SHP77 (cell line): ENCODE measurements around the gene ADI1.
"Not testable (repeated sequence)": the region's sequence is repeated elsewhere in the genome, so short reads cannot be mapped to it uniquely, and the experiment has no call there.

Experiments used
- DNase-seq, 2 experiments: peaks; one replicate each; lab custom pipeline; 2025; lab: John Stamatoyannopoulos, UW

The ADI1 gene

DNA sequence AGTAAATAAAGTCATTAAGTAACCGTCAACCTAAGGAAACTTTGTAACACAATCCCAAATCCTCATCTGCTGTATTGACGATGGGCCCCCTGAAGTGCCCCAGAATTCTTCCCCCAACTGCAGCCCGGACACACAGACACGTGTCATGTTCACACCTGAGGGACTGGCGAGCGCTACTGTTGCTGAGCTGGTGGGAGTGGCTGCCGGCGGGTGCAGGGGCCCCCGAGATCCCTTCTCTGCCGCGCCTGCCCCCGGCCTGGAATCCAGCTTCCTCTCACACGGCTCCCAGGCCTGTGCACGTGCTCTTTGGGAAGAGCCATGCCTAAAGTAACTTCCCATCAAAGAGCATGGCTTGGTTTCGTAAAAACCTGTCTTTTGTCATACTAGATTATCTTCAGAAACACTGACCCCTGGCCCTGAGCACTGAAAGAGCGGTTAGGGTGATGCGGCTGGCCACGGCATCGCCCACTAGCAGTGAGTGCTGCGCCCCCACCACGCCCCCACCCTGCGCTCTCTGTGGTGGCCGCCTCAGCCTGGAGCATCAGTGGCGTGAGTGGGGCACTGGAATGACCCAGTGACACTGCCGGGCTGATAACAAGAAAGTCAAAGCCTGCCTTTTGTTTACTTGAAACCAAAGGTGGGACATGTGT lies 56.0 kb downstream of the ADI1 start:
- DNase-seq, result no peak

DNA sequence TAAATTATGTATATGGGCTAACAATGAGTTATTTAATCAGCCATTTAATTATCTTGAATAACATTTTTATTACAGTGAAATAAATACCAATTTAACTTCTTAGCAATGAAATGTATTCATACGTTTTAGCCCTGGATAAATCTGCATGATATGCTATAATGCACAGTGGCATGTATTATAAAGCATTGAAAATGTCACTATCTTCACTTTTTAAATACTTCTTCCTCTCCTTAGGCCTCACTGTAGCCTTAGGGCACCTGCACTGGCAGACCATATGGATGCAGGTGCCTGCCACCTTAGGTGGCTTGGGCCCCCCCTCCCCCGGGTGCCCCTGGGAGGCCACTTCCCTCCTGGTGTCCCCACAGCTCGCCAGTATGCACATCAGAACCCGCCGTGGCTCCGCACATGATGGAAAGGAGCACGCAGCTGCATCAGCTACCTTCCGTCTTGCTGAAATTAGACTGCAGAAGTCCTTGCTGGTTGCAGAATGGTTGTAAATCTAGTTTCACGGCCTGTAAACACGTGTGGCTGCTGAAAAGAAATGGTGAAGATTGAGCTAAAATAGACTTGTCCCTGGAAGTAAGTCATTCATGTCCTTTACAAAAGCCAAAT lies 56.7 kb downstream of the ADI1 start:
- DNase-seq, result no peak

DNA sequence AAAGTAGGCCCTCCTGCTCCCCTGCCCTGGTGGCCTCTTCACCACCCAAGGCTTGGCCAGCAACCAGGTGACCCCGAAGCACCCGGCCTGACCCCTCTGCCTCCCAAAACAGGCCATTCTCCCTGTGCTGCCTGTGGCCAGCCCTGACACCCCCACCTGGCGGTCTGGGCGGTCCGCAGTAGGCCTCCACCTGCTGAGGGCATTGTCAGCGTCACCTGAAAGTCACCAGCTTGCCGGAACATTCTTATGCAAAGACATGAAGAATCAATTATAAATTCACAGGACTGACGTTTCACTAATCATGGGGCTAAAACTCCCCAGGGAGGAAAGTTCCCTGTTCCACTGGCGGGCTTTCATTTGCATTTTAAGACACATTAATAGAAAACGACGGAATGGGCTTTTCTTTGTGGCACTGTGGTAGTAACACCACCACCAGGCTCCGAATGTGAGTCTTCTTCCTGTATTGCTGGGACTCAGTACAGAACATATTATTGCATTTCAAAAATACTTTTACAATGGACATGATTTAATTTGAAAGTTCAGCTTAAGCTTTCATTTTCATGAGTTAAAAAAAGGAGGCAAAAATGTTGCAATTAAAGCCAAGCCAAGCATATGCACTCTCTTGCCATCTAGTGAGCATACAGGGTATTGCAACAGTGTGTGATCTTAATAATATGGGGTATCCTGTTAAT lies 57.4 kb downstream of the ADI1 start:
- DNase-seq, result peak; percentile 36 to 45

DNA sequence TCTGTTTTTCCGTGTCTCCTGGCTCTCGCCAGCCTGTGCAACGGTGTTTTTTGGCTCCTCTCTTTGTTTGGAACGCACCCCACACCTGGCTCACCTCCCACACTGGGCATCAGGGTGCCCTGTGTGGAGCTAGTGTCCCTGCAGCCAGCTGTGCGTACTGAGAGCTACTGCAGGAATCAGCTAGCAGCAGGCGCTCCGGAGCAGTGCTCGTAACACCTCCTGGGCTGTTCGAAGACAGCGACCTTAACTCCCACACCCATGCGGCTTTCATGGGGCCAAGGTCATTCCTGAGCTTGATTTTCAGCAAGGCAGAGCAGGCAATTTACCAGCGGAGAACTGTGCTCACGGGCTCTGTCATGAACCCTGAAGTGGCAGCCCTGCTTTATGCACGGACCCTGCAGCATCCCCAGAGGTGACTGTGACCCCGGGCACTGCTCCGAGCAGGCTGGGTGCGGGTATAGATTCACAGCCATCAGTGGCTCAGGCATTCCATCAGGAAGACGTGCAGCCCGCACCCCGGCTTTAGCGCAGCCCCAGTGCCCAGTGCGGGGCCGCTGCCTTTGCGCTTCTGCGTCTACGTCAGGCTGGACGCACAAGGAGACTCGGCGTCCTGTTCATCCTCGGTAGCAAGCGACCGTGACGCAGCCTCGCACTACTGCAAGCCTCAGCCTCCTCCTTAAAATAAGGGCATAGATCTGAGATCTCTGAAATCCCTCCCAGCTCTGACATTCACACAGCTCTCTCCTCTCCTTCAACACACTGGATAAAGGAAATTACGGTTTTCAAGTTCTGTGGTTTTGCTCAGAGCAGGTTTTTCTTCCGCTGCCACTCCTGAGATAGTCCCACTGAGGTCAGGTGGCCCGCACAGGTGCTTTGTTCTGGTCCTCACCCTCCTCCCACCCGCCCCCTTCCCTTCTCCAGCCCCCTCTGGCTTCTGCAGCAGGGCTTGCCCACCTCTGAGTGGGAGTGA lies 58.2 kb downstream of the ADI1 start:
- DNase-seq, result no peak

DNA sequence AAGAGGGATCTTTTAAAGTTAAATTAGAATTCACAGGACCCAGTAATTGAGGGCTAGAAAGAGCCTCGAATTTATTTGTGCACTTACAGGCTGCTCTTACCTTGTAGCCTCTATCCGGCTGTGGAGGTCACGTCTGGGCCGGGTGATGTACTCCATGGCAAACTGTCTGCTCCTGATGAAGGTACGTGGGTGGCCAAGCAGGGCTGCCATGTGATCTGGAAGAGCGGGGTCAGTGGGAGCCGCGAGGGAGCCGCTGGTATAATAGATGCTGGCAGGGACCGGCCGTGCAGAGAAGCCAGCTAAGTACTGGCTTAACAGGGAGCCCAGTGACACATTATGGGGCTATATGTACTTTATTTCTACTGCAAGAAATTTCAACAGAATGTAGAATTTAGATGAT lies 59.2 kb downstream of the ADI1 start:
- no peak for DNase-seq

DNA sequence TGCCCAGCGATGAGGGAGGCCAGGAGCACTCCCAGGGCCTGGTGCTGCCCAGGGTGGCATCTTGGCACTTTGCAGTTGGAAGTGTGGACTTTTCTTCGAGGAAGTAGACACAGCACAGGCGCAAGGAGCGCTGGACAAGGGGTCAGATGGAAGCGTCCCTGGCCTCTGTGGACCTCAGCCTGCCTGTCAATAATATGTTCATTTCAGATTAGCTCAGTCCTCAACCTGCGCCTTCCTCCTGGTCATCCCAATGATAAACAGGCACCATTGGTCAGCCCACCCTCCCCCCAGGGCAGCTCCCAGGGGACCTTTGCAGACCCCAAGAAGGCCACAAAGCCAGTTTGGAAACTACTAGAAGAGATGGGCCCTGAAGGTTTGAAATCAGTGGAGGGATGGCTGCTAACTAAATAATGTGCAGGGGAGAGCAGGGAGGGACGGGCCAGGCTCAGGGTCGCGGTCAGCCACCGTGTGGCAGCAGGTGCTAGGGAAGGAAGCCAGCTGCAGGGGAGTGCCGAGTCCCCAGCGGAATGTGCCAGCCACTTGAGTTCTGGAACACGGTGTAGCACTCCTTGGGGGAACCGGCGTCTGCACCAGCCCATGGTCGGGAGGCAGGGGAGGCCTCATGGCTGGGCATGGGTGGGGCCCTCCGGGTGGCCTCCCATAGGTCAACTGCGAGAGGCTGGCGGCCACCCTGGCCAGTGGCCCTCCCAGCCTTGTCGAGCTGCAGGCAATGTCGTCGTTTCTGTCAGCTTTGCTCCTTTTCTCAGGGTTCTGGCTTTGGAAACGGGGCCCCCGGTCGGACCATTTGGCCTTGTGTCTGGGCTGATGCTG lies 59.9 kb downstream of the ADI1 start:
- DNase-seq, result peak; percentile 28 to 53

DNA sequence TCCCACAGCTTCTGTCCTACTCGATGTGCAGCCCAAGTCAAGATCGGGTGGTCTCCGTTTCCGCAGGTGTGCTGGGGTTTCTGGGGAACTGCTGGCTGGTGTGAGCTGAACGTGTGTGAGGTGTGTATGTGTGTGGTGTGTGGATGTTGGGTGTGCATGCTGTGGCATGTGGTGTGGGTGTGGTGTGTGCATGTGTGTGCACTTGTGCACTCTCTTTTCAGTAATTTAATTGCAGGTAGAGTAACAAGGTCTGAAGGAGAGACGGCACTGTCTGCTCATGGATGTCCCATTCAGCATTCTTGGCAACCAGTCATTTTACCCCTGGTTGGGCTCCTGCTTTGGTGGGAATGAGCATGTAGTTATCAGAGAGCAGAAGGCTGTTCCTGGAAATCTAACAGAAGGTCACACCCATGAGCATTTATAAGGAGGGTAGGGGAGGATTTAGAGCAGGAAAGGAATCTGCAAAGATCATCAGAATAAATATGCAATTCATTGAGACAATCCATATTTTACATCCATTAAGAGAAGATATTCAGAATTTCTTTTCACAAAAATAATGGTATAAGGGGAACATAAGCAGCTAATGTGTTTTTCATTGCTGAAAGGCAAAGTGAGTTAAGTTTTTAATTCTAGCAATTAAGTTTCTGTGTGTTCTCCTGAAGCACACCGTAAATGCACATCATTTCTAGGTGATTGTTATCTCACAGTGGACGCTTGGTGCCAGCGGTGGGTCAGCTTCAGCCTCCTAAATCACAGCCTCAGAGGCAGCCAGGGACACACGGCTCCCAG lies 60.7 kb downstream of the ADI1 start:
- DNase-seq, result no peak

DNA sequence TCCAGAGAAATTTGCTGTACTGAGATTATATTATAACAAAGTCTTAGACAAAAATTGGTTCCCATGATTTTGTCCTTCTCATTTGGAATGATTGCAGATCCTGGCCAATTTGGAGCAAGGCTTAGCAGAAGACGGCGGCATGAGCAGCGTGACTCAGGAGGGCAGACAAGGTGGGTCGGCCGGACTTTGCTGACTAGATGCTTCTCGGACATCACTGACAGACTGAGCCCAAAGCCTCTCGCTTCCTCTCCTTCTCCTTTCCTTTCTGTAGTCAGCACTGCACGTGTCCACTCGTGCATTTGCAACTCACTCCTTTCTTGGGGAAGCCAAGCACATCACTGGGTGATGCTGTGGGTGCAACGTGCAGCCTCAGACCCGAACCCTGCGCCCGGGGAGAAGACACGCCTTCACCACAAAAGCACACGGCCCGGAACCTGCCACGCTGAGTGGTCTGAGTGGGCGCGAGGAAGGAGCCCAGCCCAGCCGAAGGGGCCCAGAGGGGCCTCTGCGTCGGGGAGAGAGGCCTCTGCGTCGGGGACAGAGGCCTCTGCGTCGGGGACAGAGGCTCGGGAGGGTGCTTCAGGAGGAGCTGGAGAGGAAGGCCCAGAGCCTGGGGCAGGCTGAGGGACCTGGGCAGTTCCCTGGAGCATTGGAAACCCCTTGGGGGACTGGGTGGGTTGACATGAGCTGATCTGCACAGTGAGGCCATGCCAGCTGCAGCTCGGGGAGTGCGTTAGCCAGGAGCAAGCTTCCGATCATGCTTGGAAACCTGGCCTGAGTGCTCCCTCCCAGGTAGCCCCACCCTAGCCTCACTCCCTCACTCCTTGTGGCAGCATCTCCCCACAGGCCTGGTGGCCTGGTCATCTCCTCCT lies 61.6 kb downstream of the ADI1 start:
- DNase-seq, result no peak

DNA sequence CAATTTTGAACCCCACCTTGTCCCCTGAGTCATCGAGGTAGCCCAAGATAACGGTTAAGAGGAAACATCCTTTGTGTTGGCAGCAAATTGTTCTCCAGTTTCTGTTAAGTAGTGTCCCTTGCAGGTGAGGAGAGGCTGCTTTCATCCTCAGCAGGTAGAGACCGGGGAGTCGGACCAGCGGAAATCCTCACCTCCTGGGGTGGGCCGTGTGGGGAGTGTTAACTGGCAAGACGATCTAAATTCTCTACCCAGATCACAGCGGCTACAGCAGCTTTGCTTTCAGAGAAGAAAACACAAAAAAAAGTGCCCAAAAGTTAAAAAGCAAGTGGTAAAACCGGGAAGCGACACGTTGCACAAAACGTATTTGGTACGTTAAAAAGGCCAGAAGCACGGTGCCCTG lies 63.2 kb downstream of the ADI1 start:
- DNase-seq, result no peak

DNA sequence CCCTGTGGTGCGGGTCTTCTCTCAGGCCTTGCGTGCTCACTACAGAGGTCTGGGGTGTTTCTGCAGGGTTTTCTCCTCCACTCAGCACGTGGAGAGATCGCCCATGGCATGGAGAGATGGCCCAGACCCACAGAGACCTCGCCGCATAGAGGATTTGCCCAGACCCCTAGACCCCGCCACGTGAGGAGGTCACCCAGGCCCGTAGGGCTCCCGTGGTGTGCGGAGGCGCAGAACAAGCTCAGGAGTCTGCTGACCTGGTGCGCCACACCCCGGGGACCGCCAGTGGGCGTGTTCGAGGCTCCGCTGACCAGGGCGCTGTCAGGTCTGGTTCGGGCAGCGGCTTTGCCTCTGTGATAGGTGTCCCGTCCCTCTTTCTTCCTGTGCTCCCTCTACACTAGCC lies 64.5 kb downstream of the ADI1 start:
- no peak for DNase-seq

DNA sequence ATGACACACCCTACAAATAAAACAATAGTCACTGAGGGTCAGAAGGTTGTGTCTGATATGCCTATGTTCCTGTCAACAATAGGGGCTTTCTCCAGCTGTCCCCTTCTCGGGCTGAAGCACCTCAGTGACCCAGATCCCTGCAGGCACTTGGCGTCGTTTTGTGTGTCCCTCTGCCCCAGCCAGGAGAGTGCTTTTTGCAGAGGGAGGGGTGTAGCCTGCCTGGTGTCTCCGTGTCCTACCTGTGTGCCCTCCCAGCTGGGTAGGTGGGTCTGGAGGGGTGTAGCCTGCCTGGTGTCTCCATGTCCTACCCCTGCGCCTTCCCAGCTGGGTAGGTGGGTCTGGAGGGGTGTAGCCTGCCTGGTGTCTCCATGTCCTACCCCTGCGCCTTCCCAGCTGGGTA lies 65.3 kb downstream of the ADI1 start:
- DNase-seq, result not testable (repeated sequence)

DNA sequence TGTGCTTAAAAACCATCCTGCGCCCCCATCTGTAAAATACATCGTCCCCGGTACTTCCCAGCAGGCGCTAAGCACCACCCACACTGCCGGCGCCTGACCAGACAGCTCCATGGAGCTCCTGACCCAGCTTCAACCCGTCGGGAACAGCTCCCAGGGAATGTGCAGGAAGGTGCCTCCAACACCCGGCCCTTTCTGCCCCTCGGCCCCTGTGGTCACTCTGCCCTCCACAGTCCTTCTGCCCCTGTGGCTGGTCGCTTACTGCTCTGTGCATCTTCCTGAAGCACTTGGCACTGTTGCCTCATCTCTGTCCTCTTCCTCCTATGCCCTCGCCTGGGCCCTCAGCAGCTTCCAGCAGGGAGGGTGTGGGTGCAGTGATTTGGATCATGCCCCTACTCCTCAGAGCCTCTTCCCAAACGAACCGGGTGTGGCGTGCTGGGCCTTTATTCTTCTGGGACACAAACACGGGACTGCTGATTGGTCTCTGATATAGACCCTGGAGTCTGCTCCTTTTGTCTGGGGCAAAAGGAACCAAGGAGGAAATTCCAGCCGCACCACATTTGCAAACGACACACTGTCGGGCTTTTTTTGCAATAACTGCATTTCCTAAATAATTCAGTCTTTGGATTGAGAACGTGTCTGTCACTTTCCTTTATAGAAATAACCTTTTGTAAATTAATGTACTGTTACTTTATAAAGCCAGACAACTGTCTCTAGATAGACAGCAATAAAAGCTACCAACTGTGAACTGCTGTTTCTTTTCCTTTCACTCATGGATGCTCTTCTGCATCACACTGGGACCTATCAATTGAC lies 65.9 kb downstream of the ADI1 start:
- DNase-seq, result no peak

DNA sequence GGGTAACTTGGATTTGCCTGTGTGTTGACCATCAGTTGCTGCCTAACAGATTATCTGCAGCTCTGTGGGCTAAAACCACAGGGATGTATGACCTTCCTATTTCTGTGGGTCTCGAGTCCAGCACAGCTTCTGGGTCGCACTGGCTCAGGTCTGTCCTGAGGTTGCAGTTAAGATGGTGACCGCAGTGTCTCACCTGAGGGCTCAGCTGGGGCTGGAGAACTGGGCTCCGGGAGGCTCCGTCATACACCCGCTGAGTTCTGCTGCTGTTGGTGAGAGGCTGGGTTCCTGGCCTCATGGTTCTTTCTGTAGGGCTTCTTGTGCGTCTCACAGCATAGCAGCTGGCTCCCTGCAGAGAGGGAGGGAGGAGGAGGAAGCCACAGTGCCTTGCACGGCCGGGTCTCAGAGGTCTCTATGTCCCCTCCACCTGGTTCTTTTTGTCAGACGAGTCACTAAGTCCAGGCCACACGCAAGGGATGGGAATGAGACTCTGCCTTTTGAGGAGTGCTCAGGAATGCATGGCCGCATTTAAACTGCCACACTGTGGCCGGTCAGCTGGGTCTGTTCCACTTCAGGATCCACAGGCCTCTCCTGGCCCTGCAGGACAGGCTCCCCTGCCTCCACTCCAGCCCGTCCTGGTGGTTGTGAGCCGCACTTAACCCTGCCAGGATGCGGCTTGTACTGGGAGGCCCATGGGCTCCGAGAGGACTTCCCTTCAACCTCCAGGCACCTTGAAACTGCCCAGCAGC lies 67.2 kb downstream of the ADI1 start:
- no peak for DNase-seq

DNA sequence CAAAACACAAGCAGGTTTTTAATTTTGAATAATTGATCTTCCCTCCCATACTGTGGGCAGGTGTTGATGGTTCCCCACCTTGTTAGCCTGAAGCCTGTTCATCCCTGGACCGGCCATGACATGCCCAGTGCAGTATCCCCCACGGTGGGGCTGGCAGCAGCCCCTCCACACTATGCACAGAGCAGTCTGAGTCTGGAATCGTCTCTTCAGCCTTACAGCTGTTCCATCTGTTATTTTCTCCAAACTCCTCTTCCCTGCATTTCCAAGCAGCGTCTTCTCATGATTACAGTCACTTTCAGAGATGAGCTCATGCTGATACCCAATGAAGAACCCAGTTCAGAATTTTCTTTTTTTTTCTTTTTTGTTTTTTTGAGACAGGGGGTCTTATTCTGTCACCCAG lies 68.2 kb downstream of the ADI1 start:
- no peak for DNase-seq

DNA sequence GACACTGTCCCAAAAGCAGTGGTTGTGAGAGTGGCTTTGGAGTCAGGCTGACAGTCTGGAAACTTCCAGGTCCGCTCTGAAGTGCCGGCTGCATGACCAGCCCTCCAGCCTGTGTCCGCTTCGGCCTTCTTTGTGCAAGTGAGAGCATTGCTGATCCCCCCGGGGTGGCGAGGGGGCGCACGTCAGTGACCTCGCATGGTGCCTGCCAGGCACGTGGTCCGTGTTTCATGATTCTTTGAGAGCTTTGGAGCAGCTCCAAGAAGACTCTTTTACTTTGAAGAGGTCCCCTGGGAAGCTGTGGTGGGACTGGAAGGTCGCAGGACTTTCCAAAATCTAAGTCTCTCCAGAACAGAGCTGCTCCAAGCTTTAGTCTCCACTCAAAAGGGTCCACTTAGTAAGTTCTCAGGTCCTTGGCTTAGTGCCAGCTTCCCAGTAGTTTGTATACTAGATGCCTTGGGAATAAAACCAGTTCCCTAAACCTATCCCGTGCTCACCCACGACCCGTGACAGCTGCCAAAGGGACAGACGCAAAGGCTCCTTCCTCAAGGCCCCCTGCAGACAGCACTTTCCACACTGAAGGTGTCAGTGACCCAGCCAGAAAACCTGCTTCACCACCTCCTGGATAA lies 68.8 kb downstream of the ADI1 start:
- no peak for DNase-seq

DNA sequence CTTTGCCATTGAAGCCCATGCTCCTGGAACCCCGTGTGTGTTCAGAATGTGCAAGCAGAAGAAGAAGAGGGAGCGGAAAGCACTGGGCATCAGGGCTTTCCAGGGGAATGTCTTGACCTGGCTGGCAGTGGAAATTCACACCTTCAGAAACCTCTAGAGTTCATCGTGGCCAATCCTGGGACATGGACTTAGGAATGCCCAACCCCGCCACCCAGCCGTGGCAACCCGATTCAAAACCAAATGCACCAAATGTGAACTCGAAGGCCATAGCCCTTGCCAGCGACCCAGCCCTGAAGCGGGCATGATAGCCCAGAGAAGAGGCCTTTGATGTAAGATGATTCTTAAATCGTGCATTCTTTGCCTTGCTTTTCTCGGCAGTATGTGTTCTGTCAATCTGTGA lies 69.4 kb downstream of the ADI1 start:
- DNase-seq, result no peak

DNA sequence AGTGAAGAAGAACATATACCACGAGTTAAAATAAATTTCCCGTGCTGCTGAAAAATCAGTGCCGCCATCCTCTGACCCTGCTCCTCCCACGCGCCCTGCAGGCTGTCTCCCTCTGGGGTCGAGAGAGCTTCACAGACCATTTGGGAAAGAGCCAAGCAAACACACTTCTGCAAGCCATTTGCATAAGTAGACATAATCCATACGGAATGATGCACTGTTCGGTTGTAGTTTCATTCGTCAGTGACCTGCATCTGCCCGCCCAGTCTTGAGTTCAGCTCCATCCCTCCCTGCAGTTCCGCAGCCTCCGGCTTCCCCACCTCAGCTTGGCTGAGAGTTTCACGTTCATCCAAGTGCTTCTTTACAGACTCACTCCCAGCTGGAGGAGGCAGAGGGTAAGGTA lies 70.2 kb downstream of the ADI1 start:
- DNase-seq, result no peak
